GM18870 (cell line): Measurements from ENCODE around the gene SLC7A14.

Experiments used
- ATAC-seq: cut with Tn5 transposase; IDR thresholded peaks from one replicate; pipeline ENCODE4 v1.9.1; 2021; ENCODE audit warnings: moderate library complexity; ENCODE audit not compliant: unreplicated experiment

The SLC7A14 gene

DNA sequence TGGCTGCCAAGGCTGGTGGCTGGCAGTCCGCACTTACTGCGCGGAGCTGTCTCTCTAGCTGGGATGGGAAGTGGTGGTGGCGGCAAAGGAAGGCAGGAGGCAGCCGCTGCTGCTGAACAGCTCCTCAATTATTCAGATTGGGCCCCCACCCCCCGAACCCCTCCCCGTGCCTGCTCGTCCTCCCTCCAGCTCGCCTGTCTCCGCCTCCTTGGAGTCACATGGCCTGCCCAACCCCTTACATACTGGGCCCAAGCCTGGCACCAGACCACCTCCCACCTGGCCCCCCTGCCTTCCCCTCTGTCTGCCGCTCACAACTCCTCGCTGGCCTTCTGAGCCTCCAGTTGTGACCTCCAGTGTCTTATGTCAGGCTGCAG, at the start of gene SLC7A14:
Gene SLC7A14 (minus strand): TSS at position 139 of the 374 bp plus-strand sequence. CDS start 59,139 bp downstream, outside the sequence.
- no peak for ATAC-seq

DNA sequence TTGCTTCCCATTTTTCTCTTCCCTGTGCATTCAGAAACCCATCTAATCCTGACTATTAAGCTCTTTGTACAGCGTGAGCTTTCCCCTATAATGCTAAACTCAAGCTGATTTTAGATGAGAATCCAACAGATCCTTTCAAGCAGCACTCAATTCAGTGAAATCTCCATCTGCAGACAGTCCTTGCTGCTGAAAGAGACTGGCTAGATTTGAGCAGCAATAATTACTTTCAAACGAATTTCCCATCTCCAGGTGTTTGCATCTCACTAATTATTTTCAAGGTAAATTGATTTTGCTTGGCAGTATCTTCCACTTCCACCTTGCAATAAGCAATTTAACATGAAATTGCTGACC, 49.5 kb upstream of the SLC7A14 start:
- no peak for ATAC-seq

DNA sequence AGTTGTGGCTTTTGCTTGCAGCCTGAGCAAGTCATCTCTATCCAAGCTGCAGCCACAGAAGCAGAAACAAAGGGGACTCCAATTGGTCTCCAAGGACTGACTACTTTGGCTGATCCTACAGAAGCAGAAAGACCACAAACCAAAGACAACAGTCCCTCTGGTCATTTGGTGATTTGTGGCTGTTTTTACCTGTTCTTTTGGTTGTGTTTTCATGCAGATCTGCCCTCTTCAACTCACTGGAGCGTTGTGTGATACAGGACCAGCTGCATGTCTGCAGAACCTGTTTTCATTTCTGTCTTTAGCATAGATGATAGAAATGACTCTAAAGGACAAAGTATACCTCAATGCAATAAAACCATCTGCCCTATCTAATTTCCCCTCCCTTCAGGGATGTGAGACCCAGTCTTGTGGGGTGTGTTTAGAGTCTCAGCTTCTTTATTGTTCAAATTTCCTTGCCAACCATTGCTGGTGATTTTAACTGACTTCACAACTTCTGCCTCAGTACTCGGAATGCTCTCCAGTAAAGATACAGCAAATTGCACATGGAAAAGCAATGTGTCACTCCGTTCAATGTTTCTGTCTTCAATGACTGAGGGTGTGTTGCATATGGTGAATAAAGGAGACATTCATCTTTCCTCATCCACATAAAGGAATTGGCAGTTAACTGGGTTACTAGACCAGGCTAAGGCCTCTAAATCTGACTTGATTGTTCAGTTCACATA, 48.9 kb upstream of the SLC7A14 start:
- ATAC-seq: peak; percentile 77

DNA sequence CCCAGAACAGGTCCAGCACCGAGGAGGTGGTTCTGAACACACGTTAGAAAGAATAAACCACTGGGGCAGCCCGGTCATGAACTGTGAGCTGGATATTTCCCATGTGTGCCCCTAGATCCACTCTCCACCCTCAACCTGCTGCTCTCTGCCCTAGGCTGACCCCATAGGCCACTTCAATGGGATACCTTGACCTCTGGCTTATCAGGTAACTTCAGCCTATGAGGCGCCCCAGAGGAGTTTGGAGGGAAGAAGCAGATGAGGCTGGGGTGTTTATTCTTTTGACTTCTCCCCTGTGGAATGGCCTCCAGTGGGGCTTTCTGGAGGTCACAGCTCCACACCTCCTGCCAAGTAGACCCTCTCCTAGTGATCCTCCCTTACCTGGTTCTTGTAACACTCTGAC, 47.7 kb upstream of the SLC7A14 start:
- no peak for ATAC-seq

DNA sequence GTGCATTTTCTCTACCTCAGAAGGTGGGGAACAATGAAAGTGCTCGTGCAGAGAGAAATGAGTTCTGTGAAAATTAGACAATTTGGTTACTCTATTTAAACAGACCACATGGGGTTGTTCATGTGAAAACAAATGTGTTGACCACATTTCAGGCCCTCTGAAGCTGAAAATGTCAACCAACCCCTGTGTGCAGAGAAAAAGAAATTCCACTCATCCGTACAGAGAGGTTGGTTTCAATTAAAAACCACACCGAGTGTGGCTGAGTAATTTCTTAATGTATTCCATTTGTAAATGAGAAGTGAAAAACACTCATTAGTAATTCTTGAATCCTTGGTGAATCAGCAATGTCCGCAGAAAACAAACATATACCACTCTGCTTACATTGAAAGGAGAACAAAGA, 46.9 kb upstream of the SLC7A14 start:
- peak; percentile 81 for ATAC-seq

DNA sequence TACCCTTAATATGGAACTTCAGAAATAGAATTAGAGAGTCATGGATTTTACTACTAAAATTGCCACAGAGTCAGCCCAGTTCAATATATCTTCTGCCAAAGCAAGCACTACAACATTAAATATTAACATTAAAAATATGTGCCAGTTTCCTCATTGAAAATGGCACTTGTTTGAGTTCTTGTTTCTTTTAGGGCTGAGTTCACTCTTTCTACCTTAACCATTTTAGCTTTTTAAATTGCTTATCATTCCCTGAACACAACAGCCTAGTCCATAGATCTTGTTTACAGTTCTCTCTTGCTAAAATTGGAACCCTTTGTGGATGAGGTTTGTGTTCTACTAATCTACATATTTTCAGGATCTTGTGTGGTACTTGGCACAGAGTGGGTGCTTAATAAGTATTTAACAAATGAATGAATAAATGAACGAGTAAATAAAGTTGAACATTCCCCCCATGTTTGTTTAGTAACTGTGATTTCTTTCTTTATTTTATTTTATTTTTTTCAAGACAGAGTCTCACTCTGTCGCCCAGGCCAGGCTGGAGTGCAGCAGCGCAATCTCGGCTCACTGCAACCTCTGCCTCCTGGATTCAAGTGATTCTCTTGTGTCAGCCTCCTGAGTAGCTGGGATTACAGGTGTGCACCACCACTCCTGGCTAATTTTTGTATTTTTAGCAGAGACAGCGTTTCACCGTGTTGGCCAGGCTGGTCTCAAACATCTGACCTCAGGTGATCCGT, 46.0 kb upstream of the SLC7A14 start:
- ATAC-seq: no peak

DNA sequence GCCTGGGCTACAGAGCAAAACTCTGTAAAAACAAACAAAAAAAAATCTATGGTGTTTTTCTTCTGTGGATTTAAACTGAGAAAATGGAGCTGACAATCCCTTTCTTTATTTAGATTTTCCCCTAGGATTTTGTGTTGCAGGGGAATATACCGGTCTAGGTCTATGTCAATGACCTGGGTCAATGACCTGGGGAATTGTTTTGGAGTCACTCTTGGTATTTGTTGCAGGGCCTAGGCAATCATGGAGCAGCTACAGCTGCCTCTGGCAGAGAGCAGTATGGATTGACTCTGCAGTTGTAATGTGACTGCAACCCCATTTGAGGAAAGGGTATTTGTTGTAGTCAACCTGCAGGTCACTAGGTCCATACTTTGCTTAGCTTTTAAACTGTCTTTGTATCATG, 37.6 kb upstream of the SLC7A14 start:
- ATAC-seq: no peak

DNA sequence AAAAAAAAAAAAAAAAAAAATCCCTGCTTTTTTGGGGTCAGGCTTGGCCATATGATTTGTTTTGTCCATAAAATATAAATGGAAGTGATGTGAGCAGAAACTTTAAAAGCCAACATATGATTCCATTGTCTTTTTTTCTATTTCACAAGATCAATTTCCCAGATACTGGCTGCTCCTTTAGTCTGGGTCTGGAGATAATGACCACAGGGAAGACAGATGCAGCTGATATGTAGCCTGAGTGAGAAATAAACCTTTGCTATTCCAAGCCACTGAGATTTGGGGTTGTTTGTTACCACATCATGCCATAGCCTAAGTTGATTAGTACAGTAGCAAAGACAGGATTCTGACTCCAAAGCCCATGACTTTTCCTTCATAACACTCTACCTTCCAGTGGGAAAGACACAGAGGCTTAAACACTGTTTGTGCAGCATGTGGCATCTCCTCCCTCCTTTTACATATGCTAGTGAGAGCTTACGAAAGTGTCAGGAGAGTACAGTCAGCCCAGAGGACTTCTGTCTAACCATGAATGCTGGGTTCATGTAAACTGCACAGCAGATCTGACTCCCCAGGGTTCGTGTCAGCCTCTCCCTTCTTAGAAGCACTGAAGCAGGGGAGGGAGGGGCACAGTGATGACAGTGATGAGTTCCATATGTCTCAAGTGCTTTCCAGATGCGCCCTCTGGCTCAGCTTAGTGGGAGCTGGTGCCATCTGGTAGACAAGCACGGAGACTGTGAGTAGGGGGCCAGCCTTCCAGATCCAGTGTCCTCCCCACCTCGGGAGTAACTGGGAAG, 36.7 kb upstream of the SLC7A14 start:
- ATAC-seq: no peak

DNA sequence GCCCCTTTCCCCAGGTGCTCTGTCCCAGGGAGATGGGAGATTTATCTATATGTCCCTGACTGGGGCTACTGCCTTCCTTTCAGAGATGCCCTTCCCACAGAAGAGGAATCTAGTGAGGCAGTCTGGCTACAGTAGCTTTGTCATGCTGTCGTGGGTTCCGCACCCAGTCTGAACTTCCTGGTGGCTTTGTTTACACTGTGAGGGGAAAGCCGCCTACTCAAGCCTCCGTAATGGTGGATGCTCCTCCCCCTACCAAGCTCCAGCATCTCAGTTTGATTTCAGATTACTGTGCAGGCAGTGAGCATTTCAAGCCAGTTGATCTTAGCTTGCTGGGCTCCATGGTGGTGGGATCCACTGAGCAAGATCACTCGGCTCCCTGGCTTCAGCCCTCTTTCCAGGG, 35.4 kb upstream of the SLC7A14 start:
- no peak for ATAC-seq

DNA sequence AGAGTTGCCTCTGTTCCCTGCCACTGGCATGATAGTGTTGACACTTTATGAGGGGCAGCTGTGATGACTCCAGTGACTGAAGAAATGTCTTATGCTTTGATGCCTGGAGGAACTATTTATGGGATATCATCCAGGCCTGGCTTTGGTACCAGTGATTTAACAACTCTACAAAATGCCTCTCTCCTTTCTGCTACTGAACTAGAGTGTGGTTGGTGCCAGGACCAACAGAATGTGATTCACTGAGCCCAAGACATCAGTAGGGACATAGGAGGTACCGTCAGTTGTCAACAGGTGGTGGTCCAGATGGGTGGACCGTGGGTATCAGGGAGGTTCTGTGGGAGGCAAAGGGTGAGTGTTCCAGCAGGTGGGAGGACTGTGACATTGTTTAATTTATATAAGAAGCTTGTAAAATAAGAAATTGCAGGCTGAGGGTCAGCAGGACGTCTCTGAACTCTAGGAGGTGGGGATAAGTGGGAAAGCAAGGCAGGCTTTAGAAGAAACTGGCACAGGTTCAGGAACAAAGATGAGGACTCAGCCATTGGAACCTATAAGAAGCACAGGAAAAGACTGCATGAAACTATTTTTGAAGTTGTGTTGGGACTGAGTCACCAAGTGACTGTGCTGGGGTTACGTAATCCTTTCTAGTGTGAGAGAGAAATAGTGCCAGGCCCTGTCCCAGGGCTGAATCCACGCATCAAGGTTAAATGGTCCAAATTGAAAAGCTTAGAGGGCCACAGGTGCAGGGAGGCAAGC, 28.5 kb upstream of the SLC7A14 start:
- no peak for ATAC-seq

DNA sequence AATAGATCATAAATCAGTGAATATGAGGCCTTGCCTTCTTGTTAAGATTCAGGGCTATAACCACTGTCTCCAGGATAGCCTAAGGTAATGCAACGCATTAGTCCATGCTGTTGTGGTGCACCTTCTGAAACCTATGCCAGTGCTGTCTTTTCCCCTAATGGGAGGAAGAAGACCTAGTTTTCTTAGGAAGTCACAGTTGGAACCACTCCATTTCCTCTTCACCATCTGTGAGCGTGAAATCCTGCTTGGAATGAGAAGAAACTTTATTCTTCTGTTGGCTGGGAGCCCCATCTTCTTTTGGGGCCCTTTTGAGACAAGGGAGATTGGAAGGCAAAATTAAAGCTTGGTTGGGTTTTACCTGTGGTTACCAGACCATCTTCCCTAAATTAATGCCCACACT, 25.9 kb upstream of the SLC7A14 start:
- ATAC-seq: no peak

DNA sequence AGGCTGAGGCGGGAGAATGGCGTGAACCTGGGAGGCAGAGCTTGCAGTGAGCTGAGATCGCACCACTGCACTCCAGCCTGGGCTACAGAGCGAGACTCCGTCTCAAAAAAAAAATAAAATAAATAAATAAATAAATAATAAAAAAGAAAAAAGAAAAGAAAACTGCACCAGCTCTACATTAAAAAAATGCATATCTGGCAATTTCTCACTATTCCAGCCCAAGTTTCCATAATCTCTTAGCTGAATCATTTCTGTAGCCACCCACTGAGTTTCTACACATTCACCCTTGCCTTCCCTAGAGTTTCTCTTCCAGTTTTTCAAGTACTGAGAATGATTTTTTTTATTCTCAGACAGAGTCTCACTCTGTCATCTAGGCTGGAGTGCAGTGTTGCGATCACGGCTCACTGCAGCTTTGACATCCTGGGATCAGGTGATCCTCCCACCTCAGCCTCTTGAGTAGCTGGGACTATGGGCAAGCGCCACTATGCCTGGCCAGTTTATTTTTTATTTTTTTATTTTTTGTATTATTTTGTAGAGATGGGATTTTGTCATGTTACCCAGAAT, 24.5 kb upstream of the SLC7A14 start:
- no peak for ATAC-seq

DNA sequence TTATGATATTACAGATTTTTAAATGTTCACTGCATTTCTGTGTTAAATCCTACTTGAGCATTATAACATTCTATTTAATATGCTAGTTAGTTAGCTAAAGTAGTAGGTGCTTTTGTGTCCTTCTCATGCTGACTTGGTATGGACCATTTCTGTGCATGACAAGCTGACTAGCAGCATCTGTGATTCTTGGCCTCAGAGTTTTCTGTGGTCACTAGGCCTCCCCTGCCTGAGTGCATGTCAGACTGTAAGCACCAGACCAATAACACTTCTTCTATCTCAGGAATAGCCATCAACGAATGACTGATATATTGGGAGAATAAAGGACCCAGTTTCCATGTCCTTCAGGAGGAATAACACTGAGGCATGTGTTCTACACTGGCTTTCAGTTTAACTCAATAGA, 22.6 kb upstream of the SLC7A14 start:
- no peak for ATAC-seq

DNA sequence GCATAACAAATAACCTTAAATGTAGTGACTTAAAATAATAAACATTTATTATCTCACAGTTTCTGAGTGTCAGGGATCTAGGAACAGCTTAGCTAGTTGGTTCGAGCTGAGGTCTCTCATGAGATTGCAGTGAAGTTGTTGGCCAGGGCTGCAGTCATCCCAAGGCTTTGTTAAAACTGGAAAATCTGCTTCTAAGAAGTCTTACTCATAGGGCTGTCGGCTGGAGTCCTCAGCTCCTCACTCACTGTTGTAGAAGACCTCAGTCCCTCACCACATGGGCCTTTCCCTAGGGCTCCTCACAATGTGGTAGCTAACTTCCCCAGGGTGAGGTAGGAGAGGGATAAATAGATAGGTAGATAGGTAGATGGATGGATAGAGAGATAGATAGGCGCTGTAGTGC, 20.8 kb upstream of the SLC7A14 start:
- no peak for ATAC-seq

DNA sequence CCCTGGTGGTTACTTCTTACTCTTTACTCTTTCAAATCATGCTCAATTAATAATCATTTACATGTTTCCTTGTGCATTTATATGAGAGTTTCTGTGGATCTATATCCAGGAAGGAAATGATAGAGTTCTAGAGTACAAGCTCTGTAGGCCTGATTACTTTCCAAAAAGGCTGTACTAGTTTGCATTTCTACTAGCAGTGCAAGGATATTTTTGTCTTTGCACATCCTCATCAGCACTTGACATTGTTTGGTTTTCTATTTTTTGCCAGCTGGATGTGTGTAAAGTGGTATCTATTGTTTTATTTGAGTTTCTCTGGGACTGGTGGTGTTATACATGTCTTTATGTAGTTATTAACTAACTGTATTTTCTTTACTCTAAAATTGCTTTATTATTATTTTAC, 19.6 kb upstream of the SLC7A14 start:
- ATAC-seq: no peak

DNA sequence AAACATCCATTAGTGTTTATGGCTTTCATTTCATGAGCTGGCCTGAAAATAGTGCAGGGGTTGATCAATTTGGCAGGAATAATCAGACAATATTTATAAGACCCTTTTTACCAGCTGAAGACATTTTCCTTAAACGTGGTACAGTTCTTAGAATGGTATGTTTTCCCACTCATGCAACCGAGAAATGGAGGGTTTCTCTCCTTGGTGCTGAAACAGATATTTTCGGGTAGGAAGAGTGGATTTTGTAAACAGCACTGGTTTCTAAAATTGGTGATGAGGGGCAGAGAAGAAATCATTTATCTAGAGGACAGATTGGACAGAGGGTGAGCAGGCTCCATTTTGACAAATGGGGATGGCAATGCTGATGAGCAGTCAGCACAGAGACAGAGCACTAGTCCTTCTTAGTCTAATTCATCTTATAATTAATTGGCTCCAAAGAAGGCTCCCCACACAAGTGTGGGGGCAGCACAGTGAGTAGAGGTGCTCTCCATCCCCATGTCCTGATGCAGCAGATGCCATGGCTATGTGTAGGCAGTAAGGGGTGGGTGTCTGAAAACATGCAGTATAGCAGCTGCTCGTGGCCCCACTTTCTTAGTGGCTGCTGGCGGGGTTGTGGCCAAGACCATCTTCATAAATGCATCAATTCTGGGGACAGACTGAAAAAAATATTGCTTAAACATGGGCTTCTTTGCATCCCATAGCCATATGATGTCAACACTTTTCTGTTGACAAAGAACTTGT, 18.1 kb upstream of the SLC7A14 start:
- no peak for ATAC-seq

DNA sequence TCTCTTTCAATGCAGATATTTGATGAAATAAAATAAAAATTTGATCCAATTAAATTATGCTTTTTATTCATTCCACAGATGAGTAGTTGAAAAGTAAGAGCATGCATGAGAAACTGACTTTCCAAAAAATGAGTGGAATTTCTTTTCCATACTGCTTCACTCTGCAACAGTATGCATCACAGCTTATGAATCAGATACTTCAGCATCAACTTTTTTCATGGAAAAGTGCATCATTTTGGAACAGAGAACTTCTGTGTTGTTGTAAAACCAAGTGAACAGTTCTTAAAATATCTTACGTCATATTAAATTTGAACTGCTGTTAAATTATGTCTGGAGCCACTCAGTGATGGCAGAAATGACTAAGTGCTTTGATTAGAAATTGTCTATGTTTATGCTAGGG, 16.7 kb upstream of the SLC7A14 start:
- ATAC-seq: no peak

DNA sequence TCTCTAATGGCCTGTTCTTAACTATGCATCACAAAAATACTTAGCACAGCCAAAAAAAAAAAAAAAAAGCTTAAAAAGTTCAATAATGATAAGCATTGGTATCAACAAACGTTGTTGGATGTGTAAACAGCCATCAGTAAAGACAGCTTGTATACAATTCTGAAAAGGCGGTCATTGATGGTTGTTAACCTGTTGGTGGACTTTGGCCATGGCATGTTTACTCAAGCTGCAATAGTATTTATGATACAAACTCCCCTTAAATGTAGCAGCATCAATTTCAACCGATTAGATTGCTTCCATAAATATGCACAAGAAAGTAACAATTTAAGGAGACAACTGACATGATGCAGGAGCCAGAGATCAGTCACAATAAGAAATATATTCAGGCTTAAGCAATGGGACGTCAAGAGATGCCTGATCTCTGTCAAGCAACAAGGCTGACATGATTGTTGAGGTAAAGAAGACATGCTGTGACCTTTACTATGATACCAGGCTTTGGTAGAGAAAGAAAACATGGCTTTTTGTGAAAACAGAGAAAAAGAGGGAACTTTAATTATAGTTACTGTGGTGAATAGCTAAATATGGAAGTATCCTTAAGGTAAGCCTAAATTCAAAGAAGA, 14.2 kb upstream of the SLC7A14 start:
- ATAC-seq: no peak

DNA sequence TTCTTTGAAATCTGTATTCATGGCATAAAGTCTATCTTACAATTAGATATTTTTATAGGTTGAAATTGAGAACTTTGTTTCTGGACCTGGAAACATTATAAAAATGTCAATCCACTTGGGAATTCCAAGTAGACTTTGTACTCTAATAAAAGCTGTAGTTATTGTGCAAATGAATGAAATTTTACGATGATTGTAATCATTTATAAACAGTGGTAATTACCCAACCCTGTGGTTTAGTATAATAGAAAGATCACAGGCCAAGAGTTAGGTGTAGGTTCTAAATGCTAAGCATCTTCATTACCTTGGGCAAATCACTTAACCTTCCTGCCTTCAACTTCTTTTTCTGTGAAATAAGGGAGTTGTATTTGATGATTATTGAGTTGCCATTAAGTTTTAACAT, 13.2 kb upstream of the SLC7A14 start:
- no peak for ATAC-seq

DNA sequence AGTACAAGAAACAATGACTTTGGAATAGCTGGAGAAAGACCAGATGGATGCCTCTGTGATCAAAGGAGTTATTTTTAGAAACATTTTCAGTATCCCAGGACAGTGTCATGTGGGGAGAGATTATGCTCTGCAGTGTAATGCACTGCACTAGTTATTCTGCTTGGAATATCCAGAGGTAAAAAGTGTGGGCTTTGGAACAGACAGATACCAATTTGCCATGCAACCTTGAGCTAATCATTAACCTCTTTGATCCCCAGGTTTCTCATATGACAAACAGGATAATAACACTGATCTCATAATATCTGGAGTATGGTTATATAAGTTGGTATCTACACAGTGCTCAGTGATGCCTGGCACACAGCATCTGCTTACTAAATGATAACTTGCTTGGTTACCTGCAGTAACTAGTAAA, 12.2 kb upstream of the SLC7A14 start:
- no peak for ATAC-seq
